Erythroblast (primary cell): ENCODE measurements around the gene FNBP1L.

ENCODE experiments used
- GATA1 ChIP-seq: IDR thresholded peaks from 2 replicates; pipeline ENCODE4 v1.6.1; 2011; ENCODE audit warnings: low read depth, mild to moderate bottlenecking, control low read depth, low read length, moderate library complexity
- POLR2A ChIP-seq: IDR thresholded peaks from 2 replicates; pipeline ENCODE4 v1.6.1; 2011; ENCODE audit warnings: mild to moderate bottlenecking, low read length

- TF ChIP-seq GATA1 = no peak
- TF ChIP-seq POLR2A = no peak
These were observed 23.4 kb downstream of the FNBP1L start for GRCh38 chr1:93471284-93471683.
